GM21515 (cell line): Measurements from ENCODE around the gene MT1X.

Experiments
- ATAC-seq: cut with Tn5 transposase; IDR thresholded peaks from one replicate; pipeline ENCODE4 v1.9.1; 2021; ENCODE audit not compliant: unreplicated experiment

Gene MT1X

DNA sequence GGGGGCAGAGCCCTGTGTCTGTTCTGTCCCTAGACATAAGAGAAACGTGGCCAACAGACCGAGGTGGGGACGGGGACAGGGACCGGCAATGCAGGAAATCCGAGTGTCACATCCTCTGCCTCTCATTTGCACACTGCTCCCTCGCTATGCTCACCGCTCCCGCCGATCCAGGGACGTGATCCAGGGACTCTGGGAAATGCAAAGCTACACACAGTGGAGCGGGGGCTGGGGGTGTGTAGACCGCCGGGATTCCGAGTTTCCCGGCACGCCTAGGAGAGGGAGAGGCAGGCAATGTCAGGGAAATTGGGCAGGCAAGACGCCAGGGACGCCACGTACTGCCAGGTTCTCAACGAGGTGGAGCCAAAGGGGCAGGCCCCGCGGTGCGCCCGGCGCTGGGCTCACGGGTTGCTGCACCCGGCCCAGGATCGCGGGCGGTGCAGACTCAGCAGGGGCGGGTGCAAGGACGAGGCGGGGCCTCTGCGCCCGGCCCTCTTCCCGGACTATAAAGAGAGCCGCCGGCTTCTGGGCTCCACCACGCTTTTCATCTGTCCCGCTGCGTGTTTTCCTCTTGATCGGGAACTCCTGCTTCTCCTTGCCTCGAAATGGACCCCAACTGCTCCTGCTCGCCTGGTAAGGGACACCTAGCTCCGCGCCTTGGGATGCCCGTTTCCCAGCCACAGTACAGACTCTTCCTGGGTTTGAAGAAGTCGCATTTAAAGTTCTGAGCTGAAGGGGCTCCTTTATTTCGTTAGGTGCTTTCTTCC, at the start of gene MT1X:
Gene MT1X, plus strand, starts transcription at position 532 of the 764 bp plus-strand sequence. Its CDS starts 71 bp downstream, at position 603.
- ATAC-seq = peak; percentile 96

DNA sequence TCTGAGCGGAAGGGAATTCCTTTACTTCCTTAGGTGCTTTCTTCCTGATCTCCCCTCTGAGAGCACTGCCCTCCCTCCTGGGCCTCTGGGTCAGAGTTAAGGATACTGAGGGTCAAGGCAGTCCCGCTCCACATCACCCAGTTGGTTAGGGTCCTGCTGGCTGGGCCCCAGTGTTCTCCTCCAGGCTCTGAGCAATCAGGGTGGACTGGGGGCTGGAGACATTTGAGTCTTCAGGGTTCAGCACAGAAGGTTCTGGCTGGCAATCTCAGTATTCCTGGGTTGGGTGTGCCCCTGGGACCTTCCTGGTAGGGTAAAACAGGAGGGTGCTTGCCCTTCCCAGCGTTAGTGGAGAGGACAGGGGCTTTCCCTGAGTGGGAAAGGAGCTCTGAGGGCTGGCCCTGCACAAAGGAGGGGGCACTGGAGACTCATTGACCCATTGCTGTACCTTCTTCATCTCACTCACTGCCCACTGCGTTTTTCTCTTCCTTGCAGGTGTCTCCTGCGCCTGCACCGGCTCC, 49.4 kb upstream of the MT1X start:
- ATAC-seq = no peak

- ATAC-seq = no peak
These were observed 48.7 kb upstream of the MT1X start for GRCh38 chr16:56633535-56633934.

- no peak for ATAC-seq
These were observed 47.4 kb upstream of the MT1X start for GRCh38 chr16:56634715-56635440.

GRCh38 chr16:56635441-56635967, 46.8 kb upstream of the MT1X start:
- ATAC-seq = no peak

DNA sequence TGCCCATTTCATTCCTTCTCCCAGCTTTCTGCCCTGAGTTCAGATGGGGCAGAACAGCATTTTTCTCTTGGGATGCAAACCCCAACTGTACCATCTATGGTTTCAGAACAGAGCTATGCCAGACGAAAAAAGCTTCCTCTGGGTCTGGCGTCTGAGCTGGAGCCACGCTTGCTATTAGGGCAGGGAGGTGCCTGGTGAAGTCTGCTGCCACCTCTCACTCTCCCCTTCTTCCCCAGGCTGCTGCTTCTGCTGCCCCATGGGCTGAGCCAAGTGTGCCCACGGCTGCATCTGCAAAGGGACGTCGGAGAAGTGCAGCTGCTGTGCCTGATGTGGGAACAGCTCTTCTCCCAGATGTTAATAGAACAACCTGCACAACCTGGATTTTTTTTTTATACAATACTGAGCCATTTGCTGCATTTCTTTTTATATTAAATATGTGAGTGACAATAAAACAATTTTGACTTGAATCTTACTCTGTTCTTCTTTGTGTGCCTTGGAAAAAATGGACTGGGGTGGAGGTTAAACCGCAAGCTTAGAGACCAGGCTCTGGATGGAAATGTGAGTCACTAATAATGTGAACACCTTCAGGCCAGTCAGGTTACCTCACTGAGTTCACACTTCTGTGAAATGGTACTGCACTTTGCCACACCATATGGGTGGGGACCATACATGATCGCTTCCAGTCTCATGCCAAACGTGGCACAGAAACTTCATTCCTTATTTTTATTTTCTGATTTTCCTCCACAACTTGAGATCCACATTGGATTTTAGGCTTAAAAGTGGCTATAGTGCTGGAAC, 45.5 kb upstream of the MT1X start:
- no peak for ATAC-seq

DNA sequence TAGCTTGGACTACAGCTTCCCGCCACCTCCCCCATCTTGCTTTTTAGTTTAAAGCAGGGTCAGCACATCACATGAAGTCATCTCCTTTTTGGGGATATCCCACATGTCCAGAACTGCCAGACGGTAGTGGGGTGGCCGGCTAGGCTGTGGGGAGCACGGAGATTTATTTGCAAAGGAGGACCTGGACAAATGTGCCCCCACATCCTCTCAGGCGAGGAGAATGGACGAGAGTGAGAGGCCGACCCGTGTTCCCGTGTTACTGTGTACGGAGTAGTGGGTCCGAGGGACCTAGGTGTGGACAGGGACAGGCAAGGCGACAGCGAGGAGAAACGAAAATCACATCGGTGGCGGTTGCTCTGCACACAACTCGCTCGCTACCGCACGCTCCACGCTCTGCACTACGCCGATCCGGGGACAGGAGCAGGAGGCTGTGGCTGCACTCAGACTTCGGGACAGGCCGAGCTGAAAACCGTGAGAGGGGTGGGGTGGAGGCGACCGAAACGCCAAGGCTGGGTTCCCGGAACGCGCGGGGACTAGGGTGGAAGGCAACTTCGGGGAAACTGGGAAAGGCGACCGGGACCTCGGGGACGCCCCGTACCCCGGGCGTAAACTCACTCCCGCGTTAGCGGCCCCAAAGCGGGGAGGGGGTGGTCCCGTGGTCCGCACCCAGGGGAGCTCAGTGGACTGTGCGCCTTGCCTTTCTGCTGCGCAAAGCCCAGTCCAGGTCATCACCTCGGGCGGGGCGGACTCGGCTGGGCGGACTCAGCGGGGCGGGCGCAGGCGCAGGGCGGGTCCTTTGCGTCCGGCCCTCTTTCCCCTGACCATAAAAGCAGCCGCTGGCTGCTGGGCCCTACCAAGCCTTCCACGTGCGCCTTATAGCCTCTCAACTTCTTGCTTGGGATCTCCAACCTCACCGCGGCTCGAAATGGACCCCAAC, 44.2 kb upstream of the MT1X start, which contains the start of gene MT1A:
Gene MT1A, plus strand, starts transcription at position 853 of the 937 bp plus-strand sequence. Its CDS starts 73 bp downstream, at position 926.
- no peak for ATAC-seq

GRCh38 chr16:56639045-56639444, 43.2 kb upstream of the MT1X start:
- no peak for ATAC-seq

DNA sequence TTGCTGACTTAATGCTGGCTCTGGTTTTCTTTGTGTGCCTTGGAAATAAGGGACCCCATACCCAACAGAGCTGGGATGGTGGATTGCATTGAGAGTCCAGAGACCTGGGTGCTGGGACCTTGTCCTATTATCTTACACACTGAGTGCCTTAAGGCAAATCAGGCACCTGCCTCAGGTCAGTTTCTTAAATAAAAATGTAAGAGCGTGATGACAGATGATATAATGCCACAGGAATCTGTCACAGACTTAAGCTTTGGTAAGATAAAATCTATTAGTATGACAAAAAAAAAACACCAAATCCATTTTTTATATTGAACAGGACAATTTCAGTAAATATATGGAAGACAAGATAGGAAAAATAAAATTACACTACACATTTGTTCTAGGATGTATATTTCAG, 42.2 kb upstream of the MT1X start:
- ATAC-seq = no peak

GRCh38 chr16:56641166-56641565, 41.1 kb upstream of the MT1X start:
- no peak for ATAC-seq

- ATAC-seq = peak; percentile 59
These were observed 39.0 kb upstream of the MT1X start for GRCh38 chr16:56643080-56643778.

DNA sequence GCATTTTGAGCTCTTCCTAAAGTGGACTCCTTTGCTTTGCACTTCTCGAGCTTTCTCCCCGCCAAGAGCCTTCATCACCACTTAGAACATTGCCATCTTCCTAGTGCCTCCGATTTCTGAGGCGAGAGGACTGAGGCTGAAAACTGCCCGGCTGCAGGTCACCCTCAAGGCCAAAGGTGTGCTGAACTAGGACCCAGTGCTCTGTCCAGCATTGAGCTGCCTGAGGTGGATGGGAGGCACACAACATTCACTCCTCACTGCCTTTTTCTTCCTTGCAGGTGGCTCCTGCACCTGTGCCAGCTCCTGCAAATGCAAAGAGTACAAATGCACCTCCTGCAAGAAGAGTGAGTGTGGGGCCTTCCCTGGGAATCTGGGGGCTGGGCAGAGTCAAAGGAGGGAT, 38.4 kb upstream of the MT1X start:
- ATAC-seq = no peak

DNA sequence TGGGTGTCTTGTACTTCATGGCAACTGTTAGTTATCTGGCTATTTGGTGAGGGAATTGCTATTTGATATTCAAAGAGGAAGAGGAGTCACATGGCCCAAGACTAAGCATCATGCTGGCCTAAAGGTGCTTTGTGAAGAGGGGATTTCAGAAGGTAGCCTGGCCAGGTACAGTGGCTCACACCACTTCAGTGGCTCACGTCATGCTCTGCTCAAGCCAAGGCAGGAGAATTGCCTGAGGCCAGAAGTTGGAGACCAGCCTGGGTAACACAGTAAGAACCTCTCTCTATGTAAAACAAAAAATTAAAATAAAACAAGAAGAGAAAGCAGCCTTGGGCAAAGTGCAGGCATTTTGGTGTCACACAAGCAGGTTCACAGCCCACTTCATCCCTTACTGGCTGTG, 37.0 kb upstream of the MT1X start:
- no peak for ATAC-seq

GRCh38 chr16:56645838-56646237, 36.4 kb upstream of the MT1X start:
- no peak for ATAC-seq

- ATAC-seq = no peak
These were observed 34.4 kb upstream of the MT1X start for GRCh38 chr16:56647641-56648431.

GRCh38 chr16:56649271-56649670, 33.0 kb upstream of the MT1X start:
- no peak for ATAC-seq

DNA sequence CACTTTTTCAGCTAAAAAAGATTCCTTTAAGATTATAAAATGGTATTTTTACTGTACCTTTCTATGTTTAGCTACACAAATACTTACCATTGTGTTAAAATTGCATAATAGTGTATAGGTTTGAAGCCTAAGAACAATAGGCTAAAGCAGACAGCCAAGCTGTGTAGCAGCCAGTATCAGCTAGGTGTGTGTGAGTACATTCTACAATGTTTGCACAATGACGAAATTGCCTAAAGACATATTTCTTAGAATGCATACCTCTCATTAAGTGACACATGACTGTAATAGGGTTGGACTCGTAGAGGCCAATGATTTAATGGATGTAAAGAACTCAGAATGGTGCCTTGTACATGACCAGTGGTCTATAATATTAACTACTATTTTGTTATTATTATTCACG, 32.5 kb upstream of the MT1X start:
- no peak for ATAC-seq

GRCh38 chr16:56651586-56651985, 30.7 kb upstream of the MT1X start, which contains the start of gene MT1B:
TSS of gene MT1B (plus strand) at chr16:56651886. CDS start at chr16:56651954, 68 bp downstream.
- no peak for ATAC-seq
